NCI-H128 (cell line): ENCODE results near the gene HAND2.

Experiments
- DNase-seq: peaks from one replicate; lab custom pipeline; 2025; ENCODE audit not compliant: unreplicated experiment; lab: John Stamatoyannopoulos, UW

The HAND2 gene

DNA sequence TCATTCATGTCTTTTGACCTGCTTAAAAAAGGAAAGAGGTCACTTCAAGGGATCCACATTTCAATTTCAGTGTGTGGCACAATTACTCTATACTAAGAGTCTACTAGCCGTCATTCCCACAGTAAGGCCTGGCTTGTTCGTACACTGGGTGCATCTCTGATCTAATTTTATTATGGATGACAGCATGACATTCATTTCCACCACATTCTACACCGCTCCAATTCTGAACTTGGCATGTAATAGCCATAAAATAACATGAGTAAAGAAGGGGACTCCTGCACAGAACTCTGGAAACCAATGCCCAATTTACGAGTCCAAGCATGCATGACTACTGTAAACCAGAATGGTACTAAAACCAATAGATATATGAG is 51.1 kb downstream of the HAND2 start:
- DNase-seq = no peak

DNA sequence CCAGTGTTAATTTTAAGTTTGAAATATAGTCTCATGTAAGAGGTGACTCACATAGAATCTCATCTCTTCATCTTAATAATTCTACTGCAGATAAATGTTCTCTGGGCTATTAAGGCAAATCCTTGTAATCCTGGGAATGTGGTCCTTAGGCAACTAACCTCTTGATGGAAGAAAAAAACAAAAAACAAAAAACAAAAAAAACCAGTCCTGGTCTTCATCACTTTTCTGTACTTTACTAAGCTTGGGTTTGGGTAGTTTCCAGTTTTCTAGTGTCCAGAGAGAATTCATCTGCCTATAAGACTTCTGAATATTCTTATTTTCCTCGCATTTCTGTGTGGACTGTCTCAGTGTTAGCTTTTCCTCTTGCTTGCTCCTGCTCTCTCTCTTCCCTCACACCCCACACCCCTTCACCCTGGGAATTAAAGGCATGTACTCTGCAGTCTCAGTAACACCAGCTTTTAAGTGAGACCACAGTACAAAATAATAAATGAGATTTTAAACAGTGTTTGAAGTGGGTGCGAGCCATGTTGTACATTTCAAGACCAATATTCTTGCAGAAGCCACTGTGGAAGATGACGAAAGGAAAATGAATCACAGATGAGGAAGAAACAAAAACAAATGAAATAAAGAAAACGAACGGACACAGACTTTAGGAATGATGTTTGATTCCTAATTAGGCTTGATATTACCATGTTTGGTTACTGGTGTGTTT is 51.7 kb downstream of the HAND2 start:
- DNase-seq = no peak

DNA sequence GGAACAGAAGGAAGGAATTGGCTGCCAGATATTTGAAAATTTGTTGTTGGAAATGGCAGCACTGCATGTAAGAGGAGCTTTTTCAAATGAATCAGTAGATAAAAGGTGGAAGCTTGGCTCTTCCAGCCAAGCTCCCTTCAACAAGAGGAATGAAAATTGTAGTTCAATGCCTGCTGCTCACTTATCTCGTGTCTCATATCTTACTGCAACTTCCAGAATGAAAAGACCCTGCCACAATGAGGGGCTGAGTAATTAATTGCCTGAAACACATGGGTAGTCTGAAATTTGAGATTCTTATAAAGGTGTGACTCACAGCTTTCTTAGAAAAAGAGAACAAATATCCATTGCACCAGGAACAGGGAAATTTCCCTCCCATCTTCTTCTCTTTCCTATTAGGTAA is 53.0 kb downstream of the HAND2 start:
- no peak for DNase-seq
